Upper lobe of left lung (tissue), 4 donors: ENCODE data around the gene DPCD.

Source experiments
- CTCF ChIP-seq, 6 experiments: fragments of 450-650 bp in 4 of 6; fragments of 200-600 bp in 2 of 6; sonication (generic) in 2 of 6; IDR thresholded peaks; one replicate each; pipeline ENCODE4 v1.5.1; 2016 to 2019; ENCODE audit warnings: antibody characterized with exemption in 6 of 6
- EP300 ChIP-seq, 4 donors: sonication (generic); formaldehyde crosslinking; IDR thresholded peaks; one replicate each; pipeline ENCODE4 v1.5.1; 2017; ENCODE audit warnings: antibody characterized with exemption in 4 of 4, control low read depth in 2 of 4
- POLR2A ChIP-seq, 4 donors: fragments of 450-650 bp; IDR thresholded peaks; one replicate each; pipeline ENCODE4 v1.5.1; 2016 to 2017; ENCODE audit warnings: antibody characterized with exemption in 4 of 4, mild to moderate bottlenecking in 2 of 4
- POLR2AphosphoS5 ChIP-seq, 2 donors: sonication (generic); formaldehyde crosslinking; IDR thresholded peaks; one replicate each; pipeline ENCODE4 v1.5.1; 2017; ENCODE audit warnings: antibody characterized with exemption in 2 of 2

DNA sequence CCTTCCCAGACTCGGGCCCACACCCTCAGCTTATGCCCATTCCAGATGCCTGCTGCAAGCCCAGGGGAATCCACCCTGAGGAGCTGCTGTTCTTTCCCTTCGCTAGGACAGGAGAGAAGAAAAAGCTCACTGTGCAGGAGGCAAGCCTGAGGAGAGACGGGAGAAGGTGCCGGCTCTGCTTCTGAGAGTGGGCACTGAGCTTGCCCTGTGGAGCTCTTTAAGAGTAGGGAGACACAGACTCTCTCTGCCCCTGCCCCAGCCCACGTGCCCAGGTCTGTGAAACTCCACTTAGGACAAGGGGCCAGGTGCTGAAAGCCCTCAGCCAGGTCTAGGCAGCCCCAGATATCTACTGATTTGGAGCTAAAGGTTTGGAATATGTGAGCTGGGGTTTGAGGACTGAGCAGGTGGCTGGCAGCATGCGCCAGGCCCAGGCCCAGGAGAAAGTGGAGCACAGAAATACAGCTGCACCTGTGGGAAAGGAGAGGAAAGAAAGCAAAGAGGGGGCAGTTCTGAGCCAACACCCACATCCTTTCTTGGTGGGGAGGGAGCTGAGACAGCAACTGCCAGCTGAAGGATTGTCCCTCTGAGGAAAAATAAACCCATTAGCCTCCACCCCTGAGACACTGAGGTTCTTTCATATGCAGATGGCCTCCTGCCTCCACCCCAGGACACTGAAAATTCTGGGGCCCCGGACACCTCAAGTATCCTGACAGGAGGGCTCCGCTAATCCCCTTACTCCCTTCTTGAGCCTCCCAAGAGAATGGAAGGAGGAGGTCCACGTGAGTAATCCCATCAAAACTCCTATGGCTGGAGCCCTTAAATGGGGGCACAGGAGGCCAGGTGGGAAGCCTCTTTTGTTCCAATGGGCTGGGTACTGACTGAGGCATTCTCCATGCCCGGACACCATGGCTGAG, 7.4 kb upstream of the DPCD start:
- no peak for TF ChIP-seq CTCF (IDR thresholded peaks at IDR 0.05)
- no peak for TF ChIP-seq EP300 (IDR thresholded peaks at IDR 0.05)
- TF ChIP-seq POLR2A (IDR thresholded peaks at IDR 0.05), result no peak
- no peak for TF ChIP-seq POLR2AphosphoS5 (IDR thresholded peaks at IDR 0.05)
